H1 (cell line): ENCODE data around the gene GLRX. TPM values are rescaled to one million over a fixed set of nuclear protein-coding genes. Genes with fewer than 3 reads are reported as not detected.

Source experiments
- CTBP2 ChIP-seq: IDR thresholded peaks from 2 replicates; pipeline ENCODE4 v1.7.0; 2011; ENCODE audit warnings: borderline replicate concordance, mild to moderate bottlenecking, moderate library complexity, mixed read lengths, low read length; ENCODE audit not compliant: insufficient read depth, insufficient read length
- GABPA ChIP-seq: IDR thresholded peaks from 2 replicates; pipeline ENCODE4 v1.6.1; 2011; ENCODE audit warnings: mild to moderate bottlenecking, low read length, moderate library complexity, borderline replicate concordance; ENCODE audit not compliant: insufficient read depth
- HDAC2 ChIP-seq, 2 experiments: fragments of 300-600 bp in 1 of 2; sonication (generic) in 1 of 2; IDR thresholded peaks; 2 replicates each; pipeline ENCODE4 v1.6.1; 2011 to 2012; ENCODE audit warnings: low read depth in 2 of 2, low read length in 2 of 2, mild to moderate bottlenecking in 2 of 2, moderate library complexity in 2 of 2, borderline replicate concordance in 1 of 2, inconsistent platforms in 1 of 2
- SAP30 ChIP-seq: fragments of 300-600 bp; sonication (generic); IDR thresholded peaks from 2 replicates; pipeline ENCODE4 v1.7.1; 2012; ENCODE audit warnings: low read length, moderate library complexity, mild to moderate bottlenecking, inconsistent platforms; ENCODE audit not compliant: insufficient read depth, insufficient replicate concordance
- TEAD4 ChIP-seq: IDR thresholded peaks from 2 replicates; pipeline ENCODE4 v1.6.1; 2012; ENCODE audit warnings: low read depth, low read length, inconsistent platforms, mixed read lengths
- polyA plus RNA-seq, 7 experiments: library from polyadenylated mRNA; depleted of rRNA in 3 of 7; stranded (reverse) in 5 of 7; unstranded in 2 of 7; fragments of >200 nt in 5 of 7; fragments of 200-250 nt in 2 of 7; gene quantifications; 1 replicate in 5 of 7; 2 replicates in 1 of 7; 4 replicates in 1 of 7; pipeline versions ENCODE4 v1.2.1 to v1.2.3, GENCODE V29; 2011 to 2013; ENCODE audit warnings: missing spikeins in 2 of 7, mixed read lengths in 2 of 7
- total RNA-seq: library from RNA; stranded (reverse); fragmentation: NEBNext Ultra II Directional; extraction: Animal tissue kit (Norgen Biotek cat#: 25700); gene quantifications from 2 replicates; pipeline ENCODE4 v1.2.1, GENCODE V29; 2021

Gene GLRX
- total and polyA plus RNA-seq, 2 of the 8 experiments (the other 6 are each of a cell fraction or from before 2014, with no cell fraction given) = 22.9 to 31.2 TPM

- TF ChIP-seq HDAC2 (IDR thresholded peaks at IDR 0.05; ENCODE audit: borderline replicate concordance in 1 of 2, low read depth in 2 of 2, low read length in 2 of 2) = no peak
- no peak for TF ChIP-seq GABPA
- TF ChIP-seq CTBP2 = no peak
- no peak for TF ChIP-seq SAP30
- no peak for TF ChIP-seq TEAD4
Measured at GRCh38 chr5:95866435-95867040, 44.0 kb upstream of the GLRX start (continued).
